PC-9 (cell line): ENCODE measurements around the gene NANOS1.

Experiments
- CTCF ChIP-seq: fragments of 200-600 bp; sonication (generic); conservative IDR thresholded peaks from 2 replicates; pipeline ENCODE4 v1.6.1; 2017; ENCODE audit warnings: mixed run types, antibody characterized with exemption, mild to moderate bottlenecking, moderate library complexity
- EZH2 ChIP-seq: fragments of 200-600 bp; sonication (generic); IDR thresholded peaks from 2 replicates; pipeline ENCODE4 v1.8.0; 2017; ENCODE audit warnings: antibody characterized with exemption, low read depth

- TF ChIP-seq CTCF (no peak), EZH2 (no peak)
These were observed 4.2 kb upstream of the NANOS1 start for GRCh38 chr10:119025336-119025735.
